ENCODE measurements around the gene TSC22D3. TPM values are rescaled to one million over a fixed set of nuclear protein-coding genes. Genes with fewer than 3 reads are reported as not detected.
A peak's percentile ranks its signal among the peaks of the same experiment; 100 is the strongest.
"Not testable (repeated sequence)": the region's sequence is repeated elsewhere in the genome, so short reads cannot be mapped to it uniquely, and the experiment has no call there.

The TSC22D3 gene
- polyA plus RNA-seq, 1 donor: 48.5 TPM

- DNase-seq (ENCODE audit: low read depth): no peak
These were observed 63.1 kb downstream of the TSC22D3 start for GRCh38 chrX:107712231-107713202.

DNA sequence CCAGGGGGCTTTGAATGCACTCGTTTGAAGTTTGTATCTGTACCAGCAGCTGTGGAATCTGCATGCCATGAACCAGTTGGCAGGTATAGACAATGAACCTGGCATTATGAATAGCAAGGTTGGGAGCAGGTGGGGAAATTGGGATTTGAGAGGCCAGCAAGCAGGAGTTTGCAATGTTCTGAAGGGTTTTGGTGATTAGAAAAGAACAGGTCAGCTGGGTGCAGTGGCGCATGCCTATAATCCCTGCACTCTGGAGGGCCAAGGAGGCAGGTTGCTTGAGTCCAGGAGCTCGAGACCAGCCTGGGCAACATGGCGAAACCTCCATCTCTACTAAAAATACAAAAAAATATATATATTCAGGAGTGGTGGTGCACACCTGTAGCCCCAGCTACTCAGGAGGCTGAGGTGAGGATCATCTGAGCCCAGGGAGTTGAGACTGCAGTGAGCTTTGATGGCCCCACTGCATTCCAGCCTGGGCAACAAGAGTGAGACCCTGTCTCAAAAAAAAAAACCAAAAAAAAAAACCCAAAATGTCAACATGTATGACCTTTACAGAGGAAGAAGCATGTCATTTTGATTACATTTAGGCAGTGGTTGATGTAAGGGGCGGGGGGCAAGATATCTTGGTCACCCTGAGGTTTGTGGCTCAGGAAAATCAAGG lies 63.9 kb downstream of the TSC22D3 start:
- no peak for DNase-seq (ENCODE audit: low read depth)

- DNase-seq (ENCODE audit: low read depth): peak; percentile 67
These were observed 64.8 kb downstream of the TSC22D3 start for GRCh38 chrX:107710617-107711391.

- DNase-seq (ENCODE audit: low read depth): no peak
These were observed 66.3 kb downstream of the TSC22D3 start for GRCh38 chrX:107709266-107709806.

DNA sequence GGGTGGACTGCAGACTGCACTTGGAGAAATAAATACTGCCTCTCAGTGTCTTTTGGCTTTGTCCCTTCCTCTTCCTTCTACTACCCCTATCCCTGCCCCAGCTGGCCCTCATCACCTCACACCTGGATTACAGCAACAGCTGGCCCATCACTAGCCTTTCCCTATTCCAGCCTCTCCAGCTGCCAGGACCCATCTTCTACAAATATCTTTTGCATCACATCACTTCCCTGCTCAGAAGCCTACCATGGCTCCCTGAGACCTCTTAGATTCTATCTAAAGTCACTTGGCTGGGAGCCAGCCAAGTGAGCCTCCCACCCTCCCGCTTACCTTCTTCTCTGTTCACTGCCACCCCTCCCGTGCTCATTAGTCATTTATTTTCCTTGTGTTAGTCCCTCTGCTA lies 66.8 kb downstream of the TSC22D3 start:
- DNase-seq (ENCODE audit: low read depth): no peak

- DNase-seq (ENCODE audit: low read depth): no peak
These were observed 67.7 kb downstream of the TSC22D3 start for GRCh38 chrX:107707866-107708265.

GRCh38 chrX:107706309-107706708 lies 69.3 kb downstream of the TSC22D3 start:
- DNase-seq (ENCODE audit: low read depth): no peak

- no peak for DNase-seq (ENCODE audit: low read depth)
These were observed 71.0 kb downstream of the TSC22D3 start for GRCh38 chrX:107704587-107704986.

GRCh38 chrX:107704181-107704580 lies 71.4 kb downstream of the TSC22D3 start:
- no peak for DNase-seq (ENCODE audit: low read depth)

DNA sequence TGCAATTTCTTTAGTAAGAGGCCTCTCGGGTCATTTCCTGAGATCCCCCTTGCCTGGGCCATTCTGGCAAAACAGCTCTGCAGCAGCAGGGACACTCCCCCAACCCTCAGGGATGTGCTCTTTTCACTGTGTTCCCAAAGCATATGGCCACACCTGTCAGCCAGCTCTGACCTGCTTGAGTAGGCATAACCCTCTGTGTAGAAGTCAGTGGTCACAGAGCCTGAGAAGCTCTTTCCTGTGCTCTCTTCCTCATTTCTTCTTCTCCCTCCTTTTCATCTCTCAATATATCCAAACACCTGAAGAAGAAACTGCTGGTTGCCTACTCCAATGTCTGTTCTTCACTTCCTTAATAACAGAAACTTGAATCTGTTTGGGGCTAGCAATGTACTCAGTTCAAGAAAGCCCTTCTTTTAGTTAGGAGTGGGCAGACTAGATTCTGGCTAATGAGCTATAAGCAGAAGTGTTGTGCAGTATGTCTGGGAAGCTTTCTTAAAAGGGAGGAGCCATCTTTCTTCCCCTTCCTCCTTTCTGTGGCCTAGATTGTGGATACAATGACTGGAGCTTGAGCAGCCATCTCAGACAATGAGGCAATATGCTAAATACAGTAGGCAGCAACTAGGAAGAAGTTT lies 74.0 kb downstream of the TSC22D3 start:
- DNase-seq (ENCODE audit: low read depth): no peak

DNA sequence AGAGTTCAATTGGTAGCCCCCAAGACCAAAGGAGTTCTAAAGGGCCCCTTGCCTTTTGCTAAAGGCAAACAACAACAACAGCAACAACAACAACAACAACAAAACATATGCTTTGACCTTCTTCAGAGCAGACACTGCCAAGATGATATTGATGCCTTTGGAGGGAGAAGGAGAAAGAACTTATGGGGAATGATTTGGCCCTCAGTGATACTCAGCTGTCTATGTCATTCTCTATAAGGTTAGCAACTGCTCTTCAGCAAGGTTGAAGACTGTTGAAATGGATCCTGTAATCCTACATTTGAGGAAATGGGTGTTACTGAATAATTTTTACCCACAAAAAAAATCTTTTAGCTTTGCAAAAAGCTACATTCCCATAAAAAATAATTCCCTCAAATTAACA lies 74.8 kb downstream of the TSC22D3 start:
- no peak for DNase-seq (ENCODE audit: low read depth)

GRCh38 chrX:107700317-107700774 lies 75.2 kb downstream of the TSC22D3 start:
- no peak for DNase-seq (ENCODE audit: low read depth)

- DNase-seq (ENCODE audit: low read depth): no peak
These were observed 76.0 kb downstream of the TSC22D3 start for GRCh38 chrX:107699616-107700015.

DNA sequence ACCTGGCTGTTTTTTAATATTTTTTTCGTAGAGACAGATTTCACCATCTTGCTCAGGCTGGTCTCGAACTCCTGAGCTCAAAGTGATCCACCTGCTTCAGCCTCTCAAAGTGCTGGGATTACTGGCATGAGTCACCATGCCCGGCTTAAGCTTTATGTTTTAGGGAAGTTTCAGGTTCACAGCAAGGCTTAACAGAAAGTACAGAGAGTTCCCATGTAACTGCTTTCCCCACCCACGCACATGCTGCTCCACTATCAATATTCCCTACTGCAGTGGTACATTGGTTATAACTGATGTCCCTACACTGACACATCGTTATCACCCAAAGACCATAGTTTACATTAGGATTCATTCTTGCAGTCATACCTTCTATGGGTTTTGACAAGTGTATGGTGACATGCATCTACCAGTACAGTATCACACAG lies 84.6 kb downstream of the TSC22D3 start:
- DNase-seq (ENCODE audit: low read depth): no peak

- DNase-seq (ENCODE audit: low read depth): no peak
These were observed 88.1 kb downstream of the TSC22D3 start for GRCh38 chrX:107687445-107687844.

DNA sequence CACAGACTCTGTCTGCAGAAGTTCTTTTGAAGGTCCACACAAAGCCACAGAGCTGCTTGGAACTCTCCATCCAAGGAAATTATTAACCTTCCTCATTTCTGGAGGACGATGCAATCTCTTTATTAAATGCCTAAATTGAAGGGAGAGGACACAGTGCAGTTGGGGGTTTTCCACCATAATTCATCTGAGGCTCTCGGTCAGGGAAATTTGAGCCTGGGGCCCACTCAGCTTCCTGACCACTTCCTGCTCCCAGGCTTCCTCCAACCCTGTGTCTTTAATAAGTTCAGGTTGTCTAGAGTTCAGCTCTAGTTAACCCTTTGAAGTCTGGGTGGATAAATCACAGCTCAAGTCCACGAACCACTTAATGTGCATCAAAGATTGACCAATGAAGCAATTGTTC lies 88.8 kb downstream of the TSC22D3 start:
- no peak for DNase-seq (ENCODE audit: low read depth)

- DNase-seq (ENCODE audit: low read depth): no peak
These were observed 89.6 kb downstream of the TSC22D3 start for GRCh38 chrX:107686026-107686425.

GRCh38 chrX:107685586-107685985 lies 90.0 kb downstream of the TSC22D3 start:
- DNase-seq (ENCODE audit: low read depth): not testable (repeated sequence)

DNA sequence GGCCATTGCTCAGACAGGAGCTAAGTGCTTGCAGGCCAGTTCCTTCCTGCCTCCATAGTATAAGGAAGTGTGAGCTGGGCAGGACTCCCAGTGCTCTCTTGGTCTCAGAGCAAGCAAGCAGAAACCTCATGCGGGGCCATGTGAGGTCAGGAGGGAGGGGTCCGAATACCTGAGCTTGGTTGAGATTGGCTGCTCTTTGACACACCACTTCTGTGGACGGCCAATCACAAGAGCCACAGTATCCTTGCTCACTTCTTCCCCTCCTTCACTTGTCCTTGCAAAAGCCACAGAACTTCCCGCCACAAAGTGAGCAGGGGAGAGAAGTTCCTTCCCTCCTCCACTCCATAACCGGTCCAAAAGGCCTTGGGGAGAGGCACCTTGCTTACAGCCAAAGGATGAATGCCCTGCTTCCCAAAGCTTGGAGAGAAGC lies 90.6 kb downstream of the TSC22D3 start:
- DNase-seq (ENCODE audit: low read depth): no peak

DNA sequence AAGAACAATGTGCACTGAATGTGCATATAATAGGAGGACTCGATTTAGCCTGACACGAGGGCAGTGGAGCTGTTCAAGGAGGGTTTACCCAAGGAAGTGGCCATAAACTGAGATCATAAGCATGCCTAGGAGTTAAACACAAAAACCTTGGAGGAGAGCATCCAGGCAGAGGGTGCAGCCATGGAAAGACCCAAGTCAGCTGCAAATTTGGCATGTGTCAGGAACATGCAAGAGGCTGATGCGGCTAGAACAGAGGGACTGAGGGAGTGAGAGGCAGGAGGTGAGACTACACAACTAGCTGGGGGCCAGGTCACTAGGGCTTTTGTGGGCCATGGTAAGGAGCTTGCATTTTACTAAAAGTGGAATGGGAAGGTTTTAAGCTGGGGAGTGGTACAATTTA lies 91.7 kb downstream of the TSC22D3 start:
- DNase-seq (ENCODE audit: low read depth): no peak

All from forelimb muscle (tissue), 1 donor.